ENCODE results near the gene BMP2K. TPM values are rescaled to one million over a fixed set of nuclear protein-coding genes. Genes with fewer than 3 reads are reported as not detected.
"Not testable (repeated sequence)": the region's sequence is repeated elsewhere in the genome, so short reads cannot be mapped to it uniquely, and the experiment has no call there.

BMP2K gene
- total and polyA plus RNA-seq, 4 donors: 4.4 to 138 (median 19.3) TPM

GRCh38 chr4:78788007-78788889 lies 12.1 kb downstream of the BMP2K start:
- DNase-seq (ENCODE audit: low spot score): no peak
- Histone ChIP-seq H3K4me3 (ENCODE audit: low read depth in 1 of 3, low read length in 3 of 3) (no peak overlapping the region), H3K9me3 (ENCODE audit: control insufficient read depth in 4 of 4, low read length in 3 of 4) (no peaks in the 10 kb centered on the region), H3K27ac (ENCODE audit: low read depth in 1 of 2, low read length in 2 of 2) (peak overlapping the region in 1 of 2 donors; percentile 64), H3K4me1 (ENCODE audit: control insufficient read depth in 4 of 4, insufficient read depth in 4 of 4, low read length in 3 of 4) (peaks cover 9 to 37% (median 13%) of the 10 kb centered on the region in 4 donors), H3K9ac (ENCODE audit: low read depth in 1 of 2, low read length in 2 of 2) (peak overlapping the region; percentile 27 to 29), H3K27me3 (ENCODE audit: control insufficient read depth in 4 of 4, insufficient read depth in 4 of 4, low read length in 3 of 4) (no peaks in the 10 kb centered on the region), H3K36me3 (ENCODE audit: control insufficient read depth in 4 of 4, insufficient read depth in 3 of 4, low read depth in 1 of 4, low read length in 3 of 4) (no peaks in the 10 kb centered on the region)
- 54% methylated on average over 3 of the region's 3 CpGs for WGBS
- TF ChIP-seq, protein P1, sequence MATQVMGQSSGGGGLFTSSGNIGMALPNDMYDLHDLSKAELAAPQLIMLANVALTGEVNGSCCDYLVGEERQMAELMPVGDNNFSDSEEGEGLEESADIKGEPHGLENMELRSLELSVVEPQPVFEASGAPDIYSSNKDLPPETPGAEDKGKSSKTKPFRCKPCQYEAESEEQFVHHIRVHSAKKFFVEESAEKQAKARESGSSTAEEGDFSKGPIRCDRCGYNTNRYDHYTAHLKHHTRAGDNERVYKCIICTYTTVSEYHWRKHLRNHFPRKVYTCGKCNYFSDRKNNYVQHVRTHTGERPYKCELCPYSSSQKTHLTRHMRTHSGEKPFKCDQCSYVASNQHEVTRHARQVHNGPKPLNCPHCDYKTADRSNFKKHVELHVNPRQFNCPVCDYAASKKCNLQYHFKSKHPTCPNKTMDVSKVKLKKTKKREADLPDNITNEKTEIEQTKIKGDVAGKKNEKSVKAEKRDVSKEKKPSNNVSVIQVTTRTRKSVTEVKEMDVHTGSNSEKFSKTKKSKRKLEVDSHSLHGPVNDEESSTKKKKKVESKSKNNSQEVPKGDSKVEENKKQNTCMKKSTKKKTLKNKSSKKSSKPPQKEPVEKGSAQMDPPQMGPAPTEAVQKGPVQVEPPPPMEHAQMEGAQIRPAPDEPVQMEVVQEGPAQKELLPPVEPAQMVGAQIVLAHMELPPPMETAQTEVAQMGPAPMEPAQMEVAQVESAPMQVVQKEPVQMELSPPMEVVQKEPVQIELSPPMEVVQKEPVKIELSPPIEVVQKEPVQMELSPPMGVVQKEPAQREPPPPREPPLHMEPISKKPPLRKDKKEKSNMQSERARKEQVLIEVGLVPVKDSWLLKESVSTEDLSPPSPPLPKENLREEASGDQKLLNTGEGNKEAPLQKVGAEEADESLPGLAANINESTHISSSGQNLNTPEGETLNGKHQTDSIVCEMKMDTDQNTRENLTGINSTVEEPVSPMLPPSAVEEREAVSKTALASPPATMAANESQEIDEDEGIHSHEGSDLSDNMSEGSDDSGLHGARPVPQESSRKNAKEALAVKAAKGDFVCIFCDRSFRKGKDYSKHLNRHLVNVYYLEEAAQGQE (IDR thresholded peaks at IDR 0.05): no peak
- no peak for TF ChIP-seq RXRA (IDR thresholded peaks at IDR 0.05)

- not testable (repeated sequence) for H3K9me3 ChIP-seq (ENCODE audit: control insufficient read depth in 4 of 4, low read length in 3 of 4); H3K27me3 ChIP-seq (ENCODE audit: control insufficient read depth in 4 of 4, insufficient read depth in 4 of 4, low read length in 3 of 4); H3K4me1 ChIP-seq (ENCODE audit: control insufficient read depth in 4 of 4, insufficient read depth in 4 of 4, low read length in 3 of 4); H3K9ac ChIP-seq (ENCODE audit: low read depth in 1 of 2, low read length in 2 of 2); DNase-seq (ENCODE audit: low spot score); H3K36me3 ChIP-seq (ENCODE audit: control insufficient read depth in 4 of 4, insufficient read depth in 3 of 4, low read depth in 1 of 4, low read length in 3 of 4); H3K27ac ChIP-seq (ENCODE audit: low read depth in 1 of 2, low read length in 2 of 2); H3K4me3 ChIP-seq (ENCODE audit: low read depth in 1 of 3, low read length in 3 of 3)
- WGBS: 96% methylated on average over 4 of the region's 5 CpGs
Measured at GRCh38 chr4:78795594-78796416, 19.7 kb downstream of the BMP2K start.

DNA sequence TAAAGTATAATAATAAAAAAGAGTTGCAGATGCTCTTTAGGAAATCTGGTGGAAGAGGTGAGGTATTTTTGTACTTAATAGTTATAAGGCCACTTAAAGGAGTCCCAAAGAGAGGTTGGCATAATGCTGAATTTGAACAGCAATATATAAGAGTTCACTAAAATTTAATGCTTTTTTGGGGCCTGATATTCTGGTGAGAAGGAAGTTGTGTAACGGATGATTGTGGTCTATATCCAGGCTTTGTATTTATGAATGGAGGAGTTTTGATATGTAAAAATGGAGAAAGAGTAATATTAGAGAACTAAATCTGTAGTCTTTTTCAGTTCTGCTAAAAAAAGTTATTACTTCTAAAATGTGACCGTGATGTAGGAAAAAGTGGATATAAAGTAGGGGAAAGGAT lies 20.4 kb downstream of the BMP2K start:
- H3K36me3 ChIP-seq (ENCODE audit: control insufficient read depth in 4 of 4, insufficient read depth in 3 of 4, low read depth in 1 of 4, low read length in 3 of 4): no peaks in the 10 kb centered on the region
- WGBS: 60% methylated on average over 2 of the region's 2 CpGs
- H3K4me3 ChIP-seq (ENCODE audit: low read depth in 1 of 3, low read length in 3 of 3): no peak overlapping the region
- no peak for TF ChIP-seq YY1 (IDR thresholded peaks at IDR 0.05)
- no peak for TF ChIP-seq FOXA1 (IDR thresholded peaks at IDR 0.05)
- no peak for TF ChIP-seq ATF3 (IDR thresholded peaks at IDR 0.05)
- no peak for TF ChIP-seq FOXA2 (IDR thresholded peaks at IDR 0.05)
- no peak for TF ChIP-seq EGR1 (IDR thresholded peaks at IDR 0.05; ENCODE audit: low read depth in 2 of 2)
- TF ChIP-seq RXRA (IDR thresholded peaks at IDR 0.05): no peak
- TF ChIP-seq HNF4A (conservative IDR thresholded peaks at IDR 0.05): no peak
- TF ChIP-seq NR2F2 (IDR thresholded peaks at IDR 0.05): no peak
- TF ChIP-seq, protein P2, sequence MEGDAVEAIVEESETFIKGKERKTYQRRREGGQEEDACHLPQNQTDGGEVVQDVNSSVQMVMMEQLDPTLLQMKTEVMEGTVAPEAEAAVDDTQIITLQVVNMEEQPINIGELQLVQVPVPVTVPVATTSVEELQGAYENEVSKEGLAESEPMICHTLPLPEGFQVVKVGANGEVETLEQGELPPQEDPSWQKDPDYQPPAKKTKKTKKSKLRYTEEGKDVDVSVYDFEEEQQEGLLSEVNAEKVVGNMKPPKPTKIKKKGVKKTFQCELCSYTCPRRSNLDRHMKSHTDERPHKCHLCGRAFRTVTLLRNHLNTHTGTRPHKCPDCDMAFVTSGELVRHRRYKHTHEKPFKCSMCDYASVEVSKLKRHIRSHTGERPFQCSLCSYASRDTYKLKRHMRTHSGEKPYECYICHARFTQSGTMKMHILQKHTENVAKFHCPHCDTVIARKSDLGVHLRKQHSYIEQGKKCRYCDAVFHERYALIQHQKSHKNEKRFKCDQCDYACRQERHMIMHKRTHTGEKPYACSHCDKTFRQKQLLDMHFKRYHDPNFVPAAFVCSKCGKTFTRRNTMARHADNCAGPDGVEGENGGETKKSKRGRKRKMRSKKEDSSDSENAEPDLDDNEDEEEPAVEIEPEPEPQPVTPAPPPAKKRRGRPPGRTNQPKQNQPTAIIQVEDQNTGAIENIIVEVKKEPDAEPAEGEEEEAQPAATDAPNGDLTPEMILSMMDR (IDR thresholded peaks at IDR 0.05; ENCODE audit: low read depth, low read length, missing input control): no peak
- no peak for TF ChIP-seq ZBTB33 (IDR thresholded peaks at IDR 0.05)
- no peak for TF ChIP-seq RAD21 (IDR thresholded peaks at IDR 0.05)
- TF ChIP-seq JUND (IDR thresholded peaks at IDR 0.05): no peak
- TF ChIP-seq GABPA (IDR thresholded peaks at IDR 0.05 in 1 of 2, conservative IDR thresholded peaks at IDR 0.05 in 1 of 2): no peak

More for the DNA sequence above, 20.4 kb downstream of the BMP2K start:
- Histone ChIP-seq H3K27me3 (ENCODE audit: control insufficient read depth in 4 of 4, insufficient read depth in 4 of 4, low read length in 3 of 4) (no peaks in the 10 kb centered on the region), H3K9me3 (ENCODE audit: control insufficient read depth in 4 of 4, low read length in 3 of 4) (no peaks in the 10 kb centered on the region), H3K27ac (ENCODE audit: low read depth in 1 of 2, low read length in 2 of 2) (no peak overlapping the region), H3K4me1 (ENCODE audit: control insufficient read depth in 4 of 4, insufficient read depth in 4 of 4, low read length in 3 of 4) (peaks cover 0 to 3% (median 1%) of the 10 kb centered on the region in 4 donors), H3K9ac (ENCODE audit: low read depth in 1 of 2, low read length in 2 of 2) (no peak overlapping the region)
- no peak for DNase-seq (ENCODE audit: low spot score)
